ENCODE data around the gene GRB7. TPM values are rescaled to one million over a fixed set of nuclear protein-coding genes. Genes with fewer than 3 reads are reported as not detected.

Gene GRB7
- total RNA-seq, 1 donor from 2014 or later, result 9.0 TPM

GRCh38 chr17:39767147-39767546 lies 29.4 kb downstream of the GRB7 start:
- no peaks in the 10 kb centered on the region for H3K36me3 ChIP-seq (ENCODE audit: control insufficient read depth, insufficient read depth, low read length)
- TF ChIP-seq CTCF (IDR thresholded peaks at IDR 0.05; ENCODE audit: insufficient read depth, low read length, severe bottlenecking), result no peak
- no peak for DNase-seq (ENCODE audit: low read depth)
- no peak for FAIRE-seq
- peaks cover 11% of the 10 kb centered on the region for H3K27me3 ChIP-seq (ENCODE audit: control insufficient read depth, insufficient read depth, low read length)
- H3K4me3 ChIP-seq (ENCODE audit: low read depth, low read length), result no peak overlapping the region

GRCh38 chr17:39769974-39770587 lies 32.3 kb downstream of the GRB7 start:
- H3K4me3 ChIP-seq (ENCODE audit: low read depth, low read length), result no peak overlapping the region
- peak; percentile 99 for DNase-seq (ENCODE audit: low read depth)
- peaks cover 11% of the 10 kb centered on the region for H3K27me3 ChIP-seq (ENCODE audit: control insufficient read depth, insufficient read depth, low read length)
- peak; percentile 52 for FAIRE-seq
- TF ChIP-seq CTCF (IDR thresholded peaks at IDR 0.05; ENCODE audit: insufficient read depth, low read length, severe bottlenecking), result no peak
- no peaks in the 10 kb centered on the region for H3K36me3 ChIP-seq (ENCODE audit: control insufficient read depth, insufficient read depth, low read length)

GRCh38 chr17:39772415-39772814 lies 34.7 kb downstream of the GRB7 start:
- no peak for DNase-seq (ENCODE audit: low read depth)
- Histone ChIP-seq H3K36me3 (ENCODE audit: control insufficient read depth, insufficient read depth, low read length) (no peaks in the 10 kb centered on the region), H3K27me3 (ENCODE audit: control insufficient read depth, insufficient read depth, low read length) (peaks cover 4% of the 10 kb centered on the region), H3K4me3 (ENCODE audit: low read depth, low read length) (no peak overlapping the region)
- FAIRE-seq, result no peak
- no peak for TF ChIP-seq CTCF (IDR thresholded peaks at IDR 0.05; ENCODE audit: insufficient read depth, low read length, severe bottlenecking)

GRCh38 chr17:39772987-39773934 lies 35.5 kb downstream of the GRB7 start:
- no peak for FAIRE-seq

GRCh38 chr17:39774047-39774446 lies 36.3 kb downstream of the GRB7 start:
- no peak for FAIRE-seq
- Histone ChIP-seq H3K27me3 (ENCODE audit: control insufficient read depth, insufficient read depth, low read length) (peaks cover 3% of the 10 kb centered on the region), H3K36me3 (ENCODE audit: control insufficient read depth, insufficient read depth, low read length) (no peaks in the 10 kb centered on the region), H3K4me3 (ENCODE audit: low read depth, low read length) (no peak overlapping the region)
- peak; percentile 40 for DNase-seq (ENCODE audit: low read depth)
- TF ChIP-seq CTCF (IDR thresholded peaks at IDR 0.05; ENCODE audit: insufficient read depth, low read length, severe bottlenecking), result no peak

More at GRCh38 chr17:39772987-39773934, 35.5 kb downstream of the GRB7 start:
- Histone ChIP-seq H3K36me3 (ENCODE audit: control insufficient read depth, insufficient read depth, low read length) (no peaks in the 10 kb centered on the region), H3K27me3 (ENCODE audit: control insufficient read depth, insufficient read depth, low read length) (peaks cover 4% of the 10 kb centered on the region), H3K4me3 (ENCODE audit: low read depth, low read length) (no peak overlapping the region)
- DNase-seq (ENCODE audit: low read depth), result no peak
- no peak for TF ChIP-seq CTCF (IDR thresholded peaks at IDR 0.05; ENCODE audit: insufficient read depth, low read length, severe bottlenecking)
